ENCODE data around the gene LGR6.
"Not testable (repeated sequence)": the region's sequence is repeated elsewhere in the genome, so short reads cannot be mapped to it uniquely, and the experiment has no call there.

Gene LGR6

GRCh38 chr1:202223121-202223860 is 29.7 kb downstream of the LGR6 start:
- DNase-seq (ENCODE audit: low spot score): no peak

GRCh38 chr1:202224453-202224852 is 30.9 kb downstream of the LGR6 start:
- DNase-seq (ENCODE audit: low spot score): no peak

GRCh38 chr1:202225131-202225530 is 31.5 kb downstream of the LGR6 start:
- no peak for DNase-seq (ENCODE audit: low spot score)

GRCh38 chr1:202227053-202227672 is 33.6 kb downstream of the LGR6 start:
- DNase-seq (ENCODE audit: low spot score): no peak

- DNase-seq (ENCODE audit: low spot score): no peak
Measured at GRCh38 chr1:202227997-202228401, 34.4 kb downstream of the LGR6 start.

- no peak for DNase-seq (ENCODE audit: low spot score)
Measured at GRCh38 chr1:202228484-202229122, 35.0 kb downstream of the LGR6 start.

GRCh38 chr1:202229376-202229775 is 35.8 kb downstream of the LGR6 start:
- no peak for DNase-seq (ENCODE audit: low spot score)

GRCh38 chr1:202230061-202230938 is 36.7 kb downstream of the LGR6 start:
- no peak for DNase-seq (ENCODE audit: low spot score)

- no peak for DNase-seq (ENCODE audit: low spot score)
Measured at GRCh38 chr1:202230939-202231645, 37.5 kb downstream of the LGR6 start.

GRCh38 chr1:202233171-202233570 is 39.6 kb downstream of the LGR6 start:
- DNase-seq (ENCODE audit: low spot score): no peak

GRCh38 chr1:202233804-202234203 is 40.2 kb downstream of the LGR6 start:
- DNase-seq (ENCODE audit: low spot score): no peak

GRCh38 chr1:202234331-202235002 is 40.9 kb downstream of the LGR6 start:
- peak; percentile 27 for DNase-seq (ENCODE audit: low spot score)

GRCh38 chr1:202235003-202235660 is 41.5 kb downstream of the LGR6 start:
- DNase-seq (ENCODE audit: low spot score): no peak

GRCh38 chr1:202235856-202236837 is 42.5 kb downstream of the LGR6 start:
- DNase-seq (ENCODE audit: low spot score): peak; percentile 98

- DNase-seq (ENCODE audit: low spot score): peak; percentile 40
Measured at GRCh38 chr1:202237052-202237451, 43.5 kb downstream of the LGR6 start.

GRCh38 chr1:202238914-202239313 is 45.3 kb downstream of the LGR6 start:
- DNase-seq (ENCODE audit: low spot score): no peak

- DNase-seq (ENCODE audit: low spot score): not testable (repeated sequence)
Measured at GRCh38 chr1:202240226-202240625, 46.6 kb downstream of the LGR6 start.

GRCh38 chr1:202240956-202241355 is 47.4 kb downstream of the LGR6 start:
- no peak for DNase-seq (ENCODE audit: low spot score)

GRCh38 chr1:202241376-202242079 is 47.9 kb downstream of the LGR6 start:
- DNase-seq (ENCODE audit: low spot score): no peak
